Measurements from ENCODE around the gene JAKMIP3.

DNA sequence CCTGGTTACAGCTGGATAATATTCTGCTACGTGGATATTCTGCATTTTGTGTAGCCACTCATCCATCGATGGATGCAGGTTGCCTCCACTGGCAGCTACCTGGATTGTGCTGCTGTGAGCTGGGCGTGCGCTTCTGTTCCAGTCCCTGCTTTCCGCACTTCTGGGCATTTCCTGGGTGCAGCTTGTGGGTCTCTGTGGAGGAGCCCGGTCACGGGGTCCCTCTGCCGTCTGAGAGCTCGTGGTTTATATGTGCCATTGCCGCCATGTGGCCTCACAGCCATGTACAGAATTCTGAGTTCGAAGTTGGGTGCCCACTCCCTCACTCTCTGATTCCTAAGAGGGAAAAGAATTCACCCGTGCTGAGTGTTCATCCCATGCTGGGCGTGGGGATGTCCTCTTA is 38.3 kb downstream of the JAKMIP3 start:
- TF ChIP-seq CTCF (IDR thresholded peaks at IDR 0.05; ENCODE audit: low read depth, low read length, poor library complexity, severe bottlenecking): no peak
- no peak for TF ChIP-seq EZH2phosphoT487 (IDR thresholded peaks at IDR 0.05; ENCODE audit: borderline replicate concordance, low read length)

All from DOHH2 (cell line).